Endodermal cell (in vitro differentiated cells): Measurements from ENCODE around the gene PRKCG. TPM values are rescaled to one million over a fixed set of nuclear protein-coding genes. Genes with fewer than 3 reads are reported as not detected.

Source experiments
- DNase-seq: peaks from one replicate; pipeline ENCODE4 v3.0.0-alpha.2; 2017
- H3K27ac ChIP-seq: 2 replicates; pipeline ENCODE4 v1.5.1; 2013; ENCODE audit warnings: mild to moderate bottlenecking, low read depth, low read length, moderate library complexity
- H3K27me3 ChIP-seq: 2 replicates; pipeline ENCODE4 v1.6.1; 2013; ENCODE audit warnings: mild to moderate bottlenecking, low read length, moderate library complexity; ENCODE audit not compliant: insufficient read depth, control insufficient read depth, poor library complexity, severe bottlenecking
- H3K36me3 ChIP-seq: 2 replicates; pipeline ENCODE4 v1.7.0; 2013; ENCODE audit warnings: mild to moderate bottlenecking, low read length, moderate library complexity; ENCODE audit not compliant: control insufficient read depth, insufficient read depth
- H3K4me1 ChIP-seq: one replicate; pipeline ENCODE4 v1.7.0; 2013; ENCODE audit warnings: low read length; ENCODE audit not compliant: control insufficient read depth, insufficient read depth
- H3K4me3 ChIP-seq: 2 replicates; pipeline ENCODE4 v1.5.1; 2013; ENCODE audit warnings: mild to moderate bottlenecking, low read length, moderate library complexity
- H3K9ac ChIP-seq: 2 replicates; pipeline ENCODE4 v1.6.1; 2013; ENCODE audit warnings: mild to moderate bottlenecking, low read length, moderate library complexity; ENCODE audit not compliant: poor library complexity, severe bottlenecking; ENCODE audit errors: extremely low read depth
- H3K9me3 ChIP-seq: 2 replicates; pipeline ENCODE4 v1.6.1; 2013; ENCODE audit warnings: mild to moderate bottlenecking, low read length, moderate library complexity; ENCODE audit not compliant: control insufficient read depth
- H3K27ac Mint-ChIP-seq: 2 replicates; pipeline ENCODE4 v1.8.0; 2020; ENCODE audit warnings: mixed read lengths
- H3K27me3 Mint-ChIP-seq: 2 replicates; pipeline ENCODE4 v1.8.0; 2021; ENCODE audit warnings: mild to moderate bottlenecking, mixed read lengths; ENCODE audit not compliant: insufficient read depth
- H3K36me3 Mint-ChIP-seq: 2 replicates; pipeline ENCODE4 v1.8.0; 2020; ENCODE audit warnings: low read depth, mixed read lengths
- H3K4me1 Mint-ChIP-seq: 2 replicates; pipeline ENCODE4 v1.8.0; 2020; ENCODE audit warnings: mixed read lengths
- H3K4me3 Mint-ChIP-seq: 2 replicates; pipeline ENCODE4 v1.8.0; 2020; ENCODE audit warnings: mild to moderate bottlenecking, moderate library complexity, mixed read lengths
- H3K9me3 Mint-ChIP-seq: 2 replicates; pipeline ENCODE4 v1.8.0; 2020; ENCODE audit warnings: mild to moderate bottlenecking, mixed read lengths
- WGBS, 2 experiments: methylation state at CpG; one replicate each; pipeline versions ENCODE4 v1.1.5 to v1.1.7; 2013; ENCODE audit warnings: missing lambda C conversion rate in 2 of 2, mixed read lengths in 1 of 2; ENCODE audit not compliant: insufficient coverage in 1 of 2, insufficient read length in 1 of 2; 5-methylcytosine and 5-hydroxymethylcytosine counted together
- total RNA-seq, 2 donors: library from RNA; stranded (reverse); fragmentation: NEBNext Ultra II Directional in 1 of 2; extraction: Animal tissue kit (Norgen Biotek cat#: 25700) in 1 of 2; gene quantifications; 2 replicates in 1 of 2; 3 replicates in 1 of 2; pipeline ENCODE4 v1.2.1, GENCODE V29; 2021
- TF ChIP-seq, protein P1 (sequence below): fragments of 200-600 bp; sonication (generic); conservative IDR thresholded peaks from 2 replicates; pipeline ENCODE4 v1.5.0; 2021; ENCODE audit warnings: antibody characterized with exemption, mild to moderate bottlenecking

The PRKCG gene
- total RNA-seq, 2 donors from 2014 or later: 2.7 to 5.6 TPM

DNA sequence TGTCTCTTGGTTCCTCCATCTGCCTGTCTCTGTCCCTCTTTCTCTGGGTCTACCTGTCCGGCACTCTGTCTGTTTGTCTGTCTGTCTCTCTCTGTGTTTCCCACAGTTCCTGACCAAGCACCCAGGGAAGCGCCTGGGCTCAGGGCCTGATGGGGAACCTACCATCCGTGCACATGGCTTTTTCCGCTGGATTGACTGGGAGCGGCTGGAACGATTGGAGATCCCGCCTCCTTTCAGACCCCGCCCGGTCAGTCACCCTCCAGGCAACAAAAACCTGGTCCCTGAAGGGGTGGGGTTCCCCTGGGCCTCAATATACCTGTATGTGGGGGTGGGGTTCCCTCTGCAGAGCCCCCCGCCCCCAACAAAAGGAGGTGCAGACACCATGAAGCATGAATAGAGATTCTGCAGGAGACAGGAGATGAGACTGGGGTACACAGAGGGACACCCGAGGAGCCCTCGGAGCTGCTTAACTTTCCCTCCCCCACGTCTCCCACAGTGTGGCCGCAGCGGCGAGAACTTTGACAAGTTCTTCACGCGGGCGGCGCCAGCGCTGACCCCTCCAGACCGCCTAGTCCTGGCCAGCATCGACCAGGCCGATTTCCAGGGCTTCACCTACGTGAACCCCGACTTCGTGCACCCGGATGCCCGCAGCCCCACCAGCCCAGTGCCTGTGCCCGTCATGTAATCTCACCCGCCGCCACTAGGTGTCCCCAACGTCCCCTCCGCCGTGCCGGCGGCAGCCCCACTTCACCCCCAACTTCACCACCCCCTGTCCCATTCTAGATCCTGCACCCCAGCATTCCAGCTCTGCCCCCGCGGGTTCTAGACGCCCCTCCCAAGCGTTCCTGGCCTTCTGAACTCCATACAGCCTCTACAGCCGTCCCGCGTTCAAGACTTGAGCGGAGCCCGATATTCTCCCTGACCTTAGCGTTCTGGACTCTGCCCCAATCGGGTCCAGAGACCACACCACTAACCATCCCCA lies 24.5 kb downstream of the PRKCG start:
- H3K27me3 Mint-ChIP-seq: peaks cover 82% of the 10 kb centered on the region
- Histone ChIP-seq H3K4me3 (no peak overlapping the region), H3K27ac (no peak overlapping the region), H3K9me3 (no peaks in the 10 kb centered on the region), H3K4me1 (no peaks in the 10 kb centered on the region), H3K9ac (no peak overlapping the region), H3K36me3 (no peaks in the 10 kb centered on the region), H3K27me3 (peaks cover 75% of the 10 kb centered on the region)
- TF ChIP-seq, protein P1, sequence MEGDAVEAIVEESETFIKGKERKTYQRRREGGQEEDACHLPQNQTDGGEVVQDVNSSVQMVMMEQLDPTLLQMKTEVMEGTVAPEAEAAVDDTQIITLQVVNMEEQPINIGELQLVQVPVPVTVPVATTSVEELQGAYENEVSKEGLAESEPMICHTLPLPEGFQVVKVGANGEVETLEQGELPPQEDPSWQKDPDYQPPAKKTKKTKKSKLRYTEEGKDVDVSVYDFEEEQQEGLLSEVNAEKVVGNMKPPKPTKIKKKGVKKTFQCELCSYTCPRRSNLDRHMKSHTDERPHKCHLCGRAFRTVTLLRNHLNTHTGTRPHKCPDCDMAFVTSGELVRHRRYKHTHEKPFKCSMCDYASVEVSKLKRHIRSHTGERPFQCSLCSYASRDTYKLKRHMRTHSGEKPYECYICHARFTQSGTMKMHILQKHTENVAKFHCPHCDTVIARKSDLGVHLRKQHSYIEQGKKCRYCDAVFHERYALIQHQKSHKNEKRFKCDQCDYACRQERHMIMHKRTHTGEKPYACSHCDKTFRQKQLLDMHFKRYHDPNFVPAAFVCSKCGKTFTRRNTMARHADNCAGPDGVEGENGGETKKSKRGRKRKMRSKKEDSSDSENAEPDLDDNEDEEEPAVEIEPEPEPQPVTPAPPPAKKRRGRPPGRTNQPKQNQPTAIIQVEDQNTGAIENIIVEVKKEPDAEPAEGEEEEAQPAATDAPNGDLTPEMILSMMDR: peak; percentile 88
- H3K27ac Mint-ChIP-seq: no peak overlapping the region
- no peak overlapping the region for H3K4me3 Mint-ChIP-seq
- H3K9me3 Mint-ChIP-seq: no peaks in the 10 kb centered on the region
- peaks cover 22% of the 10 kb centered on the region for H3K4me1 Mint-ChIP-seq
- H3K36me3 Mint-ChIP-seq: no peaks in the 10 kb centered on the region
- 17 to 28% methylated on average over 18 to 48 of the region's 48 CpGs for WGBS, 2 experiments
- DNase-seq: peak; percentile 86

DNA sequence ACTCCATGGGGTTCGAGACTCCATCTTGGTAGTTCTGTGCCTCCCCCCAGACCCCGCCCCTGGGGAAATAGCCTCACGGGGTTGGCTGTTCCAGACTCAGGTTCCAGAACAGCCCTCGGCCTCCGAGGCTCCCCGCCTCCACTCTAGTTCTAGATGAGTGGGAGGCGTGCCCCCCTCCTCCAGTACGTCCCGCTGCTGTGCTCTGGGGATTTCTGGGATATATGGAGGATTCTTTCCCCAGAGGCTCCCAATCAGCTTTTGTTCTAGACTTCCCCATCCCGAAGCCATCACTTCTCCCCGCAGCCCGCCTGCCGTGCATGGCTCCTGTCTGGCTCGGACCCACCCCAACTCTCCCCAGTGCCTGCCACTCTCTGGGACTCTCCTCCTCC lies 25.2 kb downstream of the PRKCG start:
- no peaks in the 10 kb centered on the region for H3K9me3 ChIP-seq
- H3K4me3 ChIP-seq: no peak overlapping the region
- no peak overlapping the region for H3K27ac ChIP-seq
- no peaks in the 10 kb centered on the region for H3K36me3 ChIP-seq
- H3K36me3 Mint-ChIP-seq: no peaks in the 10 kb centered on the region
- H3K9ac ChIP-seq: no peak overlapping the region
- H3K9me3 Mint-ChIP-seq: no peaks in the 10 kb centered on the region
- H3K27ac Mint-ChIP-seq: no peak overlapping the region
- TF ChIP-seq, protein P1: no peak
- H3K27me3 ChIP-seq: peaks cover 82% of the 10 kb centered on the region
- H3K27me3 Mint-ChIP-seq: peaks cover 89% of the 10 kb centered on the region
- 36 to 80% methylated on average over 1 to 14 of the region's 14 CpGs for WGBS, 2 experiments
- H3K4me1 Mint-ChIP-seq: peaks cover 22% of the 10 kb centered on the region
- peak; percentile 62 for DNase-seq
- H3K4me3 Mint-ChIP-seq: no peak overlapping the region
- no peaks in the 10 kb centered on the region for H3K4me1 ChIP-seq

DNA sequence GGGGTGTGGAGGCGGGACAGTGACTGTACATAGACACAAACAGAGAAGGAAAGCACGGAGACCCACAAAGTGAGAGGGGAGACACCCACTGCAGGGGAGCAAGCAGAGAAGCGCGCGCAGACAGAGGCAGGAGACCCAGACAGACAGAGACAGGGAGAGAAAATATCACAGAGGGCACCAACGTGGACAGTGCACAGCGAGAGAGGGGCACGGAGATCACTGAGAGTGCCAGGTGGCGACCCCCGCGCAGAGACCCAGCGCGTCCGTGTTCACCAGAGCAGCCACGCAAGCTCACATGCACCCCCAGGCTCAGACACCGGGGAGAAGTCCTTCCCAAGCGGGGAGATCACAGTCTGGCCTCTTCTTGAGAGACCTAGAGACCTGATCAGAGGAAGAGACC lies 25.7 kb downstream of the PRKCG start:
- peak overlapping the region; percentile 50 for H3K4me3 Mint-ChIP-seq

More for the DNA sequence above, 25.7 kb downstream of the PRKCG start:
- Mint-ChIP-seq H3K9me3 (no peaks in the 10 kb centered on the region), H3K36me3 (no peaks in the 10 kb centered on the region), H3K27ac (no peak overlapping the region), H3K27me3 (peaks cover 94% of the 10 kb centered on the region), H3K4me1 (peaks cover 22% of the 10 kb centered on the region)
- peaks cover 85% of the 10 kb centered on the region for H3K27me3 ChIP-seq
- H3K36me3 ChIP-seq: no peaks in the 10 kb centered on the region
- TF ChIP-seq, protein P1: no peak
- H3K27ac ChIP-seq: no peak overlapping the region
- no peak overlapping the region for H3K9ac ChIP-seq
- DNase-seq: no peak
- no peaks in the 10 kb centered on the region for H3K9me3 ChIP-seq
- no peaks in the 10 kb centered on the region for H3K4me1 ChIP-seq
- H3K4me3 ChIP-seq: no peak overlapping the region
- 37 to 46% methylated on average over 10 to 17 of the region's 17 CpGs for WGBS, 2 experiments
